Measurements from ENCODE around the gene NIT2.
"Not testable (repeated sequence)": the region's sequence is repeated elsewhere in the genome, so short reads cannot be mapped to it uniquely, and the experiment has no call there.

NIT2 gene

DNA sequence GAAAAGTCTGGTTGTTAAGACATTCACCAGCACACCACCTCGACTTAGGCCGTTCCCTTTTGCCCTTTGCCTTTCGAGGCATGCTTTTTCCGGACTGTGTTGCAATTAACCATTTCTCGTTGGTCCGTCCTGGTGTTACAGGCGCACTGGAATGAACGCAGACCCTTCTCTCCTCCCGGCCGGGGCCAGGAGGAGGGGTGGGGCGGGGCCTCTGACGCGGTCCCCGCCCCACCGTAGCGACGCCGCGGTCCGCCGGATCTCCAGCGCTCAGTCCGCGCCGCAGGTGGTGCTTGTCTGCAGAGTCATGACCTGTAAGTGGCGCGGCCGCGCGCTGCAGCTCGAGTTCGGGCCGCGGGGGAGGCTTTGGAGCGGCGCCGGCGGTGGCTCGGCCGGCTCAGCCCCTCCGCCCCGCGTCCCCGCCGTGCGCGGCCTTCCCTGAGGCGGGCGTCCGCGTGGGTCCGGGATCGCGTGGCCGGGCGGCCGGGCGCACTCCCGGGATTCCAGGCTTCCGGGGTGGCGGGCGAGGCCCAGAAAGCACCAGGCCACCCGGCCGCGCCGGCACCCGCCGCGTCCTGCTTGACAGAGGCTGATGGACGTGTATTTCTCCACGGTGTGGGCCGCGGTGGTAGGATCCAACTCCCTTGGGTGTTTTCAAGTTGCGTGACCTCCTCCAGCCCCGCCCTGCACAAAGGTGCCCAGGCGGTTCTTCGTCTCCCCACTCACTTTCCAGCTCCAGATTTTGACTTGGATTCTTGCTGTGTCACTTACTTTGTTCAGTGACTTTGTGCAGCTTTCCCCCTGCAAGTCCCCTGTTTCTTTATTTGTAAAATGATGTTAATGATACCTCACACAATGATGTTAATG, at the start of gene NIT2:
TSS of gene NIT2 (plus strand) at position 270 of the 864 bp plus-strand sequence. CDS start at position 305, 35 bp downstream.
- no peak for FAIRE-seq

- no peak for FAIRE-seq
These were observed 46.2 kb upstream of the NIT2 start for GRCh38 chr3:100288288-100288894.

DNA sequence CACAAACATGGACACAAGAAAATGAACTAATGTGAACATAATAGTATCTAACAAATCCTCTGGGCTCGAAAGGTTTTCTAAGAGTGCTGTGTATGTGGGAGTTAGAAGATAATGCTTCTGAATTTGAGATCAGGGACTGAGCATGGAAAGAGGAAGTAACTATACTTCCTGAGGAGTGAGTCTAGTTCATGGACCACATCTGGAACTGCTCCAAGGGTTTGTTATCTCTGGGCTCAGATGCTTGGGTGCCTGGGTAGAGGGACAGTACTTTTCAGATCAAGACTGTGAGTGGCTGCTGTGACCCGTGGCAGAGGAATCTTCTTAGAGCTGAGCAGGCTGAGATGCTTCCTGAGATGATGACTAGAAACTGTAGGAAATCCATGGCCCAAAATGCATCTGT, 45.2 kb upstream of the NIT2 start:
- FAIRE-seq = no peak

DNA sequence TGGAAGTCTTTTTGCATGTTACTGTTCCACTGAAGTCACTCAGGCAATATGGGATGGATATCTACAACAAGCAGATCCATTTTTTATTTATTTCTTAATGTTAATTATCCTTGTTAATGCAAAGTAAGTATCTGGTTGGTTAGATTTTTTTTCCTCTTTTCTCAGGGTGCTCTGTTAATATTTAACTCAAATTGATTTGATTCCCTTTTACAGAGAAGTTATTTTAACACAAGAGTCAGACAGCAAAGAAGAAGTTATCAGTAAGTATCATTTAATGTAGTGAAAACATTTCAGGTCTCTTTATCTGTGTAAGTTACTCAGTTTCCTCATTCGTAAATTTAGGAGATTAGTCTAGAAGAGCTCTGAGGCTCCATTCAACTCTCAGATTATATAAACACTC, 39.5 kb upstream of the NIT2 start:
- FAIRE-seq = peak; percentile 89

DNA sequence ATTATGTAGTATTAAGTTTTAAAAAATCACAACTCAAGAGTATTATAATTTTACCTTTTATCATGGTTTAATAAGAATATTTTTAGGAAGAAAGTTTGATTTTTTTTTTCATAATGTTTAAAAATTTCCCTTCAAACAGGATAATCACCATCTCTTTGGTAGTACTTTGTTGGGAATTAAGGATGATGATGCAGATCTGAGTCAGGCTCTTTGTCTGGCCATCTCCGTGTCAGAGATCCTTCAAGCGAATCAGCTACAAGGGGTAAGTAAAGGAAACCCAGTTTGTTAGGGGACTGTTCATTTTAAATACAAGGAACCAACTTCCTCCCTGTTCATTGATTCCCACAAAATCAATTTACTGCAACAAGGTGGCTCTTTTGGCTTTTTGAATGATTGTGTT, 36.8 kb upstream of the NIT2 start:
- FAIRE-seq = no peak

DNA sequence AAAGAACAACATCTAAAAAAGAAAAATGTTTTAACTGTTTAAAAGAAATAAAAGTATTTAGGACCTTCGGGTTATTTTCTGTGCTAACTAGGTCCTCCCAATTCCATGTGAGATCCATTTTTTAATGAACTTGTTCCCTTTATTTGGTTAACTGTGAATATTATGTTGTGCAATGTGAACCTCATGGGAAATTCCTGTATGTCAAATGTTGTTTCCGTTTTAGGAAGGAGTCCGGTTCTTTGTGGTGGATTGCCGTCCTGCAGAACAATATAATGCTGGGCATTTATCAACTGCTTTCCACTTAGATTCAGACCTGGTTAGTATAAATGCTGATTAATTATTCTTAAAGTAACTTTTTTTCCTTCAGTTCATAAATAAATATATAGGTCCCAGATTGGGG, 35.5 kb upstream of the NIT2 start:
- no peak for FAIRE-seq

DNA sequence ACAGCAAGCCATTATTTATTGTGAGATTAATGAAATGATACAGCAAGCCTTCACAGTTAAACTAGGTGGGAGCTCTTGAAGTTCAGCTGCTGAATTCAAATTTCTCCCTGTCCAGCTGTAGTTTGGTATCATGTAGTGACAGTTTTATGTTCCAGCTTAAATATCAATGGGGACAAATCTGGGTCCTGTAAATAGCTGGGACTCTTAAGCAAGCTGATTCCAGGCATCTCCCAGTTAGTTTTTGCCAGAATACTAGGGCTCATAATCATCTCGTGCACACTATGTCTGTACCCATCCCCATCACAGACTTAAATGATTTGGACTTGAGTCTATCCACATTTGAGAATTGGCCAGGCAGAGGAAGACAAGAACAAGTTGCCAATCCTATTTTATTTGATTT, 27.9 kb upstream of the NIT2 start:
- no peak for FAIRE-seq

GRCh38 chr3:100310355-100310965, 24.1 kb upstream of the NIT2 start:
- FAIRE-seq = no peak

DNA sequence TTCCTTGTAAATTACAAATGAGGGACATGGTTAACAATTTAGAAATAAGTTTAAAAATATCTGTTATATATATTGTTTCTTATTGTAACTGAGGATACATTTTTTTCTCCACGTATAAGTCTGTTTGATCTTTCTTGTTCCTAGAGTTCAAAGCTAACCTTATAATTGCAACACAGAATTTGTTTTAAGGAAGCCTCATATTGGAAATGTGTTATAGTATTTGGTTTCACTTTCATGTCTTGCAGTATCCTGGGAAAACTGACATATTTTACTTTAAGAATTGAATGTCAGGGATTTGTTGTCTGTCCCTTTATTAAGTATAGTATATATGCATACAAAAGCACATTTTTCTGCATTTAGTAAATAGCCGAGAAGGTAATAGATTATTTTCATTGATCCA, 23.5 kb upstream of the NIT2 start:
- no peak for FAIRE-seq

DNA sequence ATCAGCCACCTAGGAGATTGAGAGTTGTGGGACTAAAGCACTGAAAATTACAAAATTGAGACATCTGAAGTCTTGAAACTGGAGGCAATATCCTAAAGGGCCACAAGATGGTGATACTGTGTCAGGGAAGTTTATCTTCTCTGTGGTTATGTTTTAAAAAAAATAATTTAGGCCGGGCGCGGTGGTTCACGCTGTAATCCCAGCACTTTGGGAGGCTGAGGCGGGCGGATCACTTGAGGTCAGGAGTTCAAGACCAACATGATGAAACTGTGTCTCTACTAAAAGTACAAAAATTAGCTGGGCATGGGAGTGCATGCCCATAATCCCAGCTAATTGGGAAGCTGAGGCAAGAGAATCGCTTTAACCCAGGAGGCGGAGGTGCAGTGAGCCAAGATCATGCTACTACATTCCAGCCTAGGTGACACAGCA, 17.9 kb upstream of the NIT2 start:
- peak; percentile 89 for FAIRE-seq

DNA sequence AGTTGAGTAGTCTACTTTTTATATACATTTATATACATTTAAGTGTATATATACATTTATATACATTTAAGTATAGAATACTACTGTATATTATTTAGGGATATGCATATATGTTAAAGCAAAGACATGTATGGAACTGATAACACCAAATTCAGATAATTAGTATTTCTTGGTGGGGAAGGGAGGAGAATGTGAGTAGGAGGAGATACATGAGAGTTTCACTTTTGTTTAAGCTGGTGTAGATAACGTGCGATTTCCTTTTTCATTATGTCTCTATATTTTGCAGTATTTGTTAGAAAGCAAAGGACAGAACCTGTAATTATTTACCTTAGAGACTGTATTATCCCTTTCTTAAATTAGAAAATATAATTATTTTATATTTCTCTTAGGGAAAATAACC, 16.6 kb upstream of the NIT2 start:
- peak; percentile 30 for FAIRE-seq

DNA sequence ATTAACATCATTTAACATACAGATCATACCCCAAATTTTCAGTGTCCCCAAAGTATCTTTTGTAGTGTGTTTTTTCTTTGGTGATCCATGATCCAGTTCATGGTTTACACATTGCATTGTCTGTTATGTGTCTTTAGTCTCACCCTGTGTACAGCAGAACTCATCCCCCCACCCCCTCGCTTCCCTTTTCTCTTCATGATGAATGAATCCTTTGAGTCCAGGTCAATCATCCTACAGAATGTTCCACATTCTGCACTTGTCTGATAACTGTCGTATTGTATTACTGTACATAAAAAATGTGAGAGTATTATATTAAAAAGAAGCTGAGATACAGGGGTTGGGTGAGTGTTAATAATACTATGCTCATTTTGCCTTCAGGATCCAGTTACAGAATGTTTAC, 14.6 kb upstream of the NIT2 start:
- FAIRE-seq = no peak

DNA sequence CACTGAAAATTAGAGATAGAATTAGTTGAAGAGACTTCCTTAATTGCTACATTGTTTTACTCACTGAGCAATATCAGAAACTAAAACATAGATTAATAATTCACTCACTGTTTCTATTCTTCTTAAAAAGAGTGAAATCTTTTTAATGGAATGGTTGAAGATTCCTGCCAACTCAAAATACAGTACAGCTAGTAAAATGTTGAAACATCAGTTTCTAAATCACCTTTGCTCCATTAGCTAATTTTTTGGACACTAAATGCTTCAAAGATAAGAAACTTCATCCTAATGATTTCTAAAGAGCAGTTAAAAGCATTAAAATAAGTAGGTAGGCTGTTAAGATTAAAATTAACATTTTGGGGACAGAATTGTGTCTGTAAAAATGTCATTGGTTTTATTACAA, 10.5 kb upstream of the NIT2 start:
- FAIRE-seq = no peak

- no peak for FAIRE-seq
These were observed 8.7 kb upstream of the NIT2 start for GRCh38 chr3:100325827-100326226.

- not testable (repeated sequence) for FAIRE-seq
These were observed 7.2 kb upstream of the NIT2 start for GRCh38 chr3:100327377-100327776.

DNA sequence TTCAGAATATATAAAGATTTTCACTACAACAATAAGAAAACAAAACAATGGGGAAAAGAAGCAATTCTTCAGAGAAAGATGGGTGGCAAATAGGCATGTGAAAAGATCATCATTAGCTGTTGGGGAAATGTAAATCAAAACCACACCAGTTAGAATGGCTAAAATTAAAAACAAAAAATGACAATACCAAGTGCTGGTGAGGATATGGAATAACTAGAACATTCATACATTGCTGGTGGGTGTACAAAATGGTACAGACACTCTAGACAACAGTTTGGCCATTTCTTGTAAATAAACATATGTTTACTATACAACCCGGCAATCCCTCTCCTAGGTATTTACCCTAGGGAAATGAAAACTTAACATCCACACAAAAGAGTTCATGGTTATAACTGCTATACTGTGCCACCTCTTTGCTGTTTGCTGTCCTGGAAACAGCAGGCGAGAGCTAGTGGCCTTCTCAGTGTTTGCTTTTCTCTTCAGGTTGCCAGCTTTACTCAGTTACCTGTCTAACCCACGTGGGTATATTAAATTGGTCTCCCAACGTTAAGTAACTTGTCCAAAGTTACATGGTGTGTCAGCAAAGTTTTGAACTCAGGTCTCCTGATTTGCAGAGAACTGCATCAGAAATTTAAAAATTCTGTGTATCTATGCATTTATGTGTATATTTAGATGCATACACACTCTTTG, 4.6 kb upstream of the NIT2 start:
- FAIRE-seq = no peak

- no peak for FAIRE-seq
These were observed 3.9 kb upstream of the NIT2 start for GRCh38 chr3:100330651-100331050.

GRCh38 chr3:100331660-100332059, 2.9 kb upstream of the NIT2 start:
- no peak for FAIRE-seq

DNA sequence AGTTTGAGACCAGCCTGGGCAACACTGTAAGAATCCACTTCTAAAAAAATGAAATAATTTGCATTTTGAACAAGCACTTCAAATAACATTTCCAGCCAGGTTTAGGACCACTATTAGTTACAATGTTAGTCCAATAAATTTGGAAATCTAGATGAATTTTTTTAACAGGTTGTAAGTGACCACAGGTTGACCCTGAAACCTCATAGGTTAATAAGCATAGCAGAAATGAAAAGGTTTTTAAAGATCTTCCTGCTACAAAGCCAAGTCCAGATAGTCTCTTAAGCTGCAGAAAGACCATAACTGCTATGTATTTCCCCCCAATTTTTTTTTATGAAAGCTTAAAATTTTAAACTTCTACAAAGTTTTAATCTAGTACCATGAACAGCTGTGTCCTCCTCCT, 1.5 kb upstream of the NIT2 start:
- no peak for FAIRE-seq

DNA sequence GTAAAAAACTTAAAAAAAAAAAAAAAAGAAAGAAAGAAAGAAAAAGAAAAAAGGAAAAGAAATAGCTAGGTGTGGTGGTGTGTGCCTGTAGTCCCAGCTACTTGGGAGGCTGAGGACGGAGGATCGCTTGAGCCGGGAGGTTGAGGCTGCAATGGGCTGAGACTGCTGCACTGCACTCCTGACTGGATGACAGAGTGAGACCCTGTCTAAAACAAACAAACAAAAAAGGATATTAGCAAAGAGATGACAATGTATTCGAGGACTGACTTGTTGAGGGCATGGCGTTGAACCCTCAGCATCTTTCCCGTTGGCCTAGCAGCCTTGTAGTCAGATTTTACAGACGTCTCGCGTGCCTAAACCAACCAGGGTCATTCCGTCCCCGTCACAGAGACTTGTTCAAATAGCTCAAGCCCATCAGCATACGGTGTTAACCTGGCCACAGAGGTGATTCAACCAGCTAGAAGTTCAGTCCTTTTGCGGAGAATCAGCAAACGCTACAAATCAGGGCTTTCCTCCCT, 528 bp upstream of the NIT2 start:
- no peak for FAIRE-seq

GRCh38 chr3:100335434-100335833, 877 bp downstream of the NIT2 start:
- no peak for FAIRE-seq

- FAIRE-seq = not testable (repeated sequence)
These were observed 1.7 kb downstream of the NIT2 start for GRCh38 chr3:100336229-100336628.

- no peak for FAIRE-seq
These were observed 4.4 kb downstream of the NIT2 start for GRCh38 chr3:100338911-100339310.
